ENCODE data around the gene CKLF.
"Not testable (repeated sequence)": the region's sequence is repeated elsewhere in the genome, so short reads cannot be mapped to it uniquely, and the experiment has no call there.

The CKLF gene

DNA sequence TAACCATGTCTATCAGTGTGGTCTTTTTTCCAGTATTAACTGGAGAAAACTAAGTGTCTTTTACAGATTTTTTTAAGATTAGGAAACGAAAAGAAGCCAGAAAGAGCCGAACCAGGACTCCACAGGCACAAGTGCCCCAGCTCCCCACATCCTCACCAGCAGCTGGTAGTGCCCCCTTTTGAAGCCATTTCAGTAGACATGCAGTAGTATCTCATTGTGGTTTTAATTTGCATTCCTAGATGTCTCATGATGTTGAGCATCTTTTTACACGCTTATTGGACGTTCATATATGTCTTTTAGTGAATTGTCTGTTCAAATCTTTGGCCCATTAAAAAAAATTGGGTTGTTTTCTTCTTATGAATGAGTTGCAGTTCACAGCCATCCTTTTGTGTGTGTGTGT lies 47.4 kb downstream of the CKLF start:
- DNase-seq: no peak

DNA sequence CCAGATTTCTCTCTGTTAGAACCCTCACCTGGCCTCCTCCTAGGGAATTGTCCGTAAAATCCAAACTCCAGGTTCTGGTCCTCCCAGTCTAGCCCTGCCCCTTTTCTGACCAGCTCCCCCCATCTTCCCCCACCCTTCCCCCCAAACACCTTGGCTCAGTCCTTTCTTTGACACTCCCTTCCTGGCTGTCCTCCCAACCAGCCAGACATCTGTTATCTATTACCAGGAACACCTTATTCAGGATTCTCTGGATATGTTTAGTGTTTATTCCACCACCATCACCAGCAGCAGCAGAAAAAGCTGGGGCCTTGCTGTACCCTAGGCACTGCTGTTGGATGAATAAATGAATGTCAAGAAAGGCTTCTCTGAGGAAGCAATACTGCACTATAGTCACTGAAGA lies 48.1 kb downstream of the CKLF start:
- no peak for DNase-seq

DNA sequence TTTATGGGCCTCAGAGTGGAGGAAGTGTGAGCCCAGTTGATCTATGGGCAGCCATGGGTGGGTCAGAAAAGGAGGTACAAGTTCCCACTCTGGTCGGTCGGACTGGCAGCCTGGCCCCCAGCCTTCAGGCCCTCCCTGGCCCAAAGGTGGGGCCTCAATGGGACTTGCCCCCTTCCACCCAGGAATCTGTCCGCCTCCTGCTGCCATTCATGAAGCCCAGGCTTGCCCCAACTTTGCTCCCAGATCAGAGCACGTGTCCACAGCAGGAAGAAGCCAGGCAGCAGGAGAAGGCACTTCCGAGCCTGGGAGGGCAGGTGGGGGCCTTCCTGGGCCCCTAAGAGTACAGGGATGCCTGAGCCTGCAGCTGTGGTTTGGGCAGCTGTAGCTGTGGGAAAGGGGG lies 49.1 kb downstream of the CKLF start:
- DNase-seq: no peak

DNA sequence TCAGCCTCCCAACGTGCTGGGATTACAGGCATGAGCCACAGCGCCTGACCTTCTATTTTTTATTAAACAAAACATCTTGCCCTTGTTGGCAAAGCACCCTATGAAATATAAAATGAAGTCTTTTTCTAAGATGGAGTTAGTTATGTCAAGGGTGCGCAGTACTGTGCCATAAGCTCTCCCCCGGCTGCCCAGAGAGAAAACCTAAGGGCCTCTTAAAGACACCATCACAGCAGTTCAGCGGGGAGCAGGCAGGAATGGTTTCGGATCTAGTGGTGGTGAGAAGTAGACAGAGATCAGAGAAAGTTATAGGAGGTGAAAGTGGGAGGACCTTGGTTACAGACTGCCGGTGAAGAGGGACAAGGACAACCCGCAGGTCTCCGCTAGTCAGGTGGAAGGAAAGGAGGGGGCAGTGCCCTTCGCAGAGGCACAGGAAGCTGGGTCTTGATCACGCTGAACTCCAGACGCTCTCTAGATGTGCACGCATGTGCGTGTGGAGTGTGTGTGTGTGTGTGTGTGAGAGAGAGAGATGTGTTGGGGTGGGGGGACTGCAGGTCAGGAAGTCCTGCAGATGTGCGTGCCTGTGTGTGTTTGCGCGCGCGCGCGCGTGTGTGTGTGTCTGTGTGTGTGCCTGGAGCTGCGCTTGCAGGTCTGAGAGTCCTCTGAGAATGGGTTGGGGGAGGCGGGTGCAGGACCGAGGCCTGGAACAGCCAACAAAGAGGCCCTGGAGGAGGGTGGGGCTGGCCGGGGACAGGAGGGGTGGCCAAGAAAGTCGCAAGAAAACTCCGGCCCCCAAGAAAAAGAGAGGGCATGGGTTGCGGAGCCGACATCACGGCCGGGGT lies 51.4 kb downstream of the CKLF start:
- no peak for DNase-seq

DNA sequence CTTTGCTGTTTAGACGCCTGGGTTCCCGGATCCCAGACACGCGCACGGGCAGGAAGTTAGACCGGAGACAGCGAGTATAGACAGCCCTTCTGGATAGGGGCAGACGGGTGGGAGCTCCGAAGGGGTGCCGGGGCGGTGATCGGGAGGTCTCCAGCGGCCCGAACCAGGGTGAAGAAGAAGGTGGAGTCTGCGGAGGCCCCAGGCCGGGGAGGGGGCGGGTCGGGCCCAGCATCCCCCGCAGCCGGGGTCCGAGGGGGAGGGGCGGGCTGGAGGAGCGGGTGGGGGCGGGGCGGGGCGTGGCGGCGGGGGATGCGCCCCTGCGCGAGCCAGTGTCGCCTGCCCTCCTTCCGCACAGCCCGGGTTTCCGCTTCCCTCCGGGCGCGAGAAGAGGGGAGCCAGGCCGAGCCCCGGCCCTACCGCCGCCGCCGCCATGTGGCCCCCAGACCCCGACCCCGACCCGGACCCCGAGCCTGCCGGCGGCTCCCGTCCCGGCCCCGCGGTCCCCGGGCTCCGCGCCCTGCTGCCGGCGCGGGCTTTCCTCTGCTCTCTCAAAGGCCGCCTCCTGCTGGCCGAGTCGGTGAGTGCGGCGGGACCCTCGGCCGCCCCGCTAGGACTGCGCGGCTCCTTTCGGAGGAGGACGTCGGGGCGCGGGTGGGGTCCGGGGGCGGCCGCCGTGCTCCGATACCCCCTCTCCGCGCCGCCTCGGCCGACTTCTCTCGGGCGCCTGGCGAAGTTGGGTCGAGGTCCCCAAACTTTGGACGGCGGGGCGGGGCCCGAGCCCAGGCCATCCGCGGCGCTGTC lies 52.2 kb downstream of the CKLF start, which contains the start of gene CMTM3:
Gene CMTM3, plus strand, starts transcription at position 329 of the 801 bp plus-strand sequence. Its CDS starts 102 bp downstream, at position 431.
- DNase-seq: no peak

DNA sequence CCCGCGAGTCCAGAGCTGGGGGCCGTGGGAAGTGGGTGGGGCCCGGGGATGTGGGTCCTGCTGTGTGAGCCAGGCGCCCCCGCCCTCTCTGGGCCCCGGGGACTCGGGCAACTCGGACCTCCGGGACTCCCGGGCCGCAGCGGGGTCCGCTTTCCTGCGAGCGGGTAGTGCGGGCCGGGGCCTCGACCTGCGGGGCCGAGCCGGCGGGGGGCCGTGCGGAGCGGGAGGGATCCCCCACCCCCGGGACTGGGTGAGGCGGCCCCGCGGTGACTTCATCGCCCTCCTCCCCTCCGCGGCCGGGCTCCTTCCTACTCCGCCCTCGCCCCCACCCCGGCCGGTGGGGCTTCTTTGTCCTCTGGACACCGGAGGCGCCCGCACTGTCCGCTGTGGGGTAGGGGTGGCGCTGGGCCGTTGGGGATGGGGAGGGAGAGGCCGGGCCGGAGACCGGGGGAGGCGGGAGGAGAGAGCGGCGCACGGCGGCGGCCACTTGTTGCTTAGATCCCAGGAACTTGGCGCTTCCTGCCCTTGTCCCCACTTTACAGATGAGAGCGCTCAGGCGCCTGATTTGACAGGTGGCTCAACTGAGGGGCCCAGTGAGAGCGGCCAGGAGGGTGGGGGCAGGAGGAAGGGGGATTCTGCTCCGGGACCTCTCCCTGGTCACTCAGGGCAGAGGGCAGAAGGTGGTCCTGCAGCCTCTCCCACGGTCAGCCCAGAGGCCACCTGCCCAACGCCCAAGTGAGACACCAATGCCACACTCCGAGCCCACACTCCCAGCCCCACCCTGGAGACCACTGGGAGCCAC lies 53.0 kb downstream of the CKLF start:
- no peak for DNase-seq

DNA sequence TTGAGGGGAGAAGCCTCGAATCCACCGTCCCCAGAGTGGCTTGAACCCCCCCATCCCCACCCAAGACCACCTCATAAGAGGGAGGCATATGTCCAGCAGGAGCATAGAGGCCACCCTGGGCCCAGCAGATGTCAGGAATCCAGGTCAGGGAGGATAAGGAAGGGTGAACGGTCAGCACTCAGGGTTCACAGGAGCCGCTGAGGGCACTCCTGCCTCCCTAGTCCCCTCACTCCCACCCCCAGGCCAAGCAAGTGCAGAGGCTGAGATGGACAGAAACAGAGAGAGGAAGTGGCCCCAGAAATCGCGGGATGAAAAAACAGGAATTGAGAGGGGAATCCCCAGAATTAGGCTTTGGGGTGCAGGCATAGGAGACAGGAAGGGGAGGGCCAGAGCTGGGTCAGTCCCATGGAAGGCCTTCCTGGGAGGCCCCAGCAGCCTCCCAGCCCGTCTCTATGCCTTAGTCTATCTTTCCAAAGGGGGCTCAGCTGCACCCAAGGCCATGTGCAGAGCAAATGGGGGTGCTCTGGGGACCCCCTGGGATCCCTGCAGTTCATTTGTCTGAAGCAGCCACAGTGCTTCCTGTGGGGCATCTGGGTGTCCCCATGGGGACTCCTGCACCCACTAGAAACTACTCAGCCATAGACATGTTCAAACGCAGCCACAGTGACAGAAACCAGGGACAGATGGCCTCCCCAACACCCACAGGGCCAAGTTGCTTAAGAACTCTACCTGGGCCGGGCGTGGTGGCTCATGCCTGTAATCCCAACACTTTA lies 53.8 kb downstream of the CKLF start:
- DNase-seq: peak; percentile 17

DNA sequence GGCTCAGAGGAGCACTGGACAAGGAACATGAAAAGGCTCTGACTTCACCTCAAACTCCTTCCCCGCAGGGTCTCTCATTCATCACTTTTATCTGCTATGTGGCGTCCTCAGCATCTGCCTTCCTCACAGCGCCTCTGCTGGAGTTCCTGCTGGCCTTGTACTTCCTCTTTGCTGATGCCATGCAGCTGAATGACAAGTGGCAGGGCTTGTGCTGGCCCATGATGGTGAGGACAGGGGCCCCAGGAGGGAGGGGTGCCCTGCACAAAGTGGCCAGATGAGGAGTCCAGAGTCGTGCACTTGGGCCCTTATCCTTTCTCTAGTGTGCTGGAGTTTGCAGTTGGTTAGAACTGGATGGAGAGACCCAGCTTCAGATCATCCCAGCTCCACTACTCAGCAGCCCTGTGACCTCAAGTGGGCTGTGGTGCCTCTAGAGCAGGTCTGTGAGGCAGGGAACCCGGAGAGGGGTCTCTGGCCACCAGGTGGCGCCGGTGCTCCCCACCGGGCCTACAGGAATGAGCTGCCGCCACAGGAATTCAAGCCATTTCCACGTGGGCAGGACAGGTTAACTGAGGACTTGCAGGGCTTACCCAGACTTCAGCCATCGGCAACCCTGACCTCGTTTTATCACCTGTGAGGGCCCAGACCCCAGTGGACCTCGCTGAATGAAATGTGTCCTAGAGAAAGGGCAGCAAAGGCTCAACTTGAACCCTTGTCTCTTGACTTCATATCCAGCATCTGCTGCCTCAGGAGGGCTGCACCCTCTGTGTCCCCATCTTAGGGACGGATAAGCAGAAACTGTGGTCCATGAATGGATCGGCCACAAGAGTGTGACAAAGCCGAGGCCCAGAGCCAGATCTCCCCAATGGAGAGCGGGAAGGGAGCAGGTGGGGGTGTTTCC lies 56.1 kb downstream of the CKLF start:
- peak; percentile 81 for DNase-seq

DNA sequence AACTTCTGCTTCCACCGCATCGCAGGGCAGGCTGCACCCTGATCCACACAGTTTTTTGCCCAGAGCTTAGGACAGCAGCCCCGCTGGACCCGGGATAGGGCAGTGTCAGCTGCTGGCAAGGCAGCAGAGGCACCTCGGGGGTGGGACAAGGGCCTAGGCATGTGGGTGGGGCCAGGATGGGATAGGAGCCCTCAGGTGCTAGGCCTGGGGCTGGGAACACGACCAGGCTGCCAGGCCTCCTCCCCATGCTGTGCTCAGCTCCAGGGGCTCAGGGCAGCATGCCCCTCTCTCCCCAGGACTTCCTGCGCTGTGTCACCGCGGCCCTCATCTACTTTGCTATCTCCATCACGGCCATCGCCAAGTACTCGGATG lies 56.7 kb downstream of the CKLF start:
- no peak for DNase-seq

DNA sequence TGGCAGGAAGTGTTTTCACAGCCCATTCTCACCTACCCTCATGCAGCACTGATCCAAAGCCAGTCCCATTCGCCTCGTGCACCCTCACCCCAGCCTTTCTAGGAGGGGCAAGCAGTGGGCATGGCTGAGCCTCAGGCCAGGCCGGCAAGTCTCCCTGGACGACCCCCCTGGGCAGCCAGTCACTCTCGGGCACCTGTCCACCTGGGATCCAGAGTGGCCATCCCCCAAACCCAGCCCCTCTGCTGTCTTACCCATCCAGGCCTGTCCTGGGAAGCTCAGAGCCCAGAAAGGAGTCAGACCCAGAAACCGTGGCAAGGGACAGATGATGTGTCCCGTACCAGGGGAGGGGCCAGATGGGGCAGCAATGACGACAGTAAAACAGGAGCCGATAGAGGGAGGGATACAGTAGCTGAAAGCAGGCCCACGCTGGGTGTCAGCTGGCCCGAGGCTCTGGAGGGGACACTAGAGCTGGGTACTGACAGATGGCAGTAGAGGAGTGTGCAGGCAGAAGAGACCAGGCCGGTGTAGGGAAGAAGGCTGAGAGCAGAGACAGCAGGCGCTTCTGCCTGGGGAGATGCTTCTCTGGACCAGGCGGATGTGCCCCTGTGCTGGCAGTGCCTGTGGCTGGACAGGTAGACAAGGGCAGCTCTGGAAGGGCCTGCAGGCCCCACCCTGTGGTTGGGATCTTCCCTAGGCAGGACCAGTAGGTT lies 57.9 kb downstream of the CKLF start:
- no peak for DNase-seq

DNA sequence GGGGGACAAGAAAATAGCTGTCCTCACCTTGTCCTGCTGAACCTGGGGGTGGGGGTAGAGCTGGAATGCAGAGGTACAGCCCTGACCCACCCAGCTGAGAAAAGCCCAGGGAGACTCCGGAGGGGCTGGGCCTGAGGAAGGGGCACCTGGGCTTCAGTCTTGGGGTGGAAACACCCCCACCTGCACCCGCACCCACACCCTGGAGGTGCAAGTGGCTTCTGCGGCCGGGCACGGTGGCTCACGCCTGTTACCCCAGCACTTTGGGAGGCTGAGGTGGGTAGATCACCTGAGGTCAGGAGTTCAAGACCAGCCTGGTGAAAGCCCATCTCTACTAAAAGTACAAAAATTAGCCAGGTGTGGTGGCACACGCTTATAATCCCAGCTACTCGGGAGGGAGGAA lies 59.5 kb downstream of the CKLF start:
- DNase-seq: not testable (repeated sequence)

DNA sequence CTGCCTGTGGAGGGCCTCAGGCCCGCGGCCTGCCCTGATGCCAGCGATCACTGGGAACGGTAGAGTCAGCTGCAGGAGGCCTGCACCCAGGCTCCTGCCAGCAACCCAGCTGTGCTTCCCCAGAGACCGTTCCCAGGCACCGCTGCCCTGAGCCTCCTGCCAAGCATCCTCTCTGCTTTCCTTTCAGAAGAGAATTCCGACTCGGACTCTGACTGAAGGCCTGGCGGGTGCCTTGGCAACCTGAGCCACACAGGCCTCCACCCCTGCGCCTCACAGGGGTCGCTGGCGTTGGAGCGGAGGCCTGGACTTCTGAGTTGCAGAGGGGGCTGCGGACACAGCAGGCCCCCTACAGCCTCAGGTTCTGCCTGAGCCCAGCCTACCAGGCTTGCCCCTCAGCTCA lies 60.0 kb downstream of the CKLF start:
- DNase-seq: no peak

DNA sequence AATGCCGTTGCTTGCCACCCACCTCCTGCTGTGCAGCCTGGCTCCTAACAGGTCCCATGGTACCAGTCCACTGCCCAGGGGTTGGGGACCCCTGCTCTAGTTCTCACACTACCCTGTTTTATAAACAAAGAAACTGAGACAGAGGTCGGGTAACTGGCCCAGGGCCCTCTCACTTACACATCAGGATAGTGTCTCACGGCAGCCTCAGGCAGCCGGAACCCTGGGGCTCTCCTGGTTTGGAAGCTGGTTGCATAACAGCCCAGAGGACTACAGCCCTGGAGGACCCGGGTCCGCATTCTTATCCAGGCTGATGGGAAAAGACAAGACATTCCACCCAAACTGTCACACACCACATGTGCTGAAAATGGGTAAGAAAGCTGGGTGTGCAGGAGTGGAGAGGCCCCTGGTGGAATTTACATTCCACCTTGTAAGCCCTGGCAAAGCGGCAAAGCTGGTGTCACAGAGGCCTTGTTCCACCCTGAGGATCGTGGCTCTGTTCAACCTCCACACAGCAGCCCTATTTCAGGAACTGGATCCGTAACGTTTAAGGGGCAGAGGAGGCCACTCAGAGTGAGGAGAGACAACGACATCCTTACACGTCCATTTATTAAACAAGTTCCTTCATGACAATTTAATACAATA lies 61.9 kb downstream of the CKLF start:
- no peak for DNase-seq

All from NCI-H226 (cell line).